ENCODE measurements around the gene SPATA46. TPM values are rescaled to one million over a fixed set of nuclear protein-coding genes. Genes with fewer than 3 reads are reported as not detected.

The SPATA46 gene
- total and polyA plus RNA-seq, 12 donors, result not detected

- intact Hi-C loops (cut with DNase I), result no loop called here
- no peaks in the 10 kb centered on the region for H3K9me3 ChIP-seq (replicated peaks in 1 of 3)
- peaks cover 11% of the 10 kb centered on the region for H3K27me3 ChIP-seq
- no peaks in the 10 kb centered on the region for H3K36me3 ChIP-seq (replicated peaks in 1 of 2)
- H3K27ac ChIP-seq, result peak overlapping the region in 2 of 5 donors; percentile 21 to 56
- 50 to 62% (median 53%) methylated on average over 11 of the region's 11 CpGs for WGBS, 4 donors
- H3K4me1 ChIP-seq (replicated peaks in 1 of 2), result no peaks in the 10 kb centered on the region
- DNase-seq, result peak in 1 of 7 donors; percentile 37
- no peak for TF ChIP-seq CTCF (IDR thresholded peaks at IDR 0.05)
- no peak for TF ChIP-seq POLR2A (IDR thresholded peaks at IDR 0.05)
- H3K4me3 ChIP-seq, result no peak overlapping the region
These were observed 12.6 kb upstream of the SPATA46 start for GRCh38 chr1:162389021-162389818.

GRCh38 chr1:162388615-162389014, 12.0 kb upstream of the SPATA46 start:
- WGBS, 4 donors, result 75 to 100% (median 85%) methylated on average over 1 to 5 of the region's 5 CpGs
- Histone ChIP-seq H3K4me1 (replicated peaks in 1 of 2) (no peaks in the 10 kb centered on the region), H3K36me3 (replicated peaks in 1 of 2) (no peaks in the 10 kb centered on the region), H3K9me3 (replicated peaks in 1 of 3) (no peaks in the 10 kb centered on the region), H3K27me3 (peaks cover 7% of the 10 kb centered on the region), H3K27ac (peak overlapping the region in 2 of 5 donors; percentile 21 to 56), H3K4me3 (no peak overlapping the region)
- TF ChIP-seq CTCF (IDR thresholded peaks at IDR 0.05) (no peak), POLR2A (IDR thresholded peaks at IDR 0.05) (no peak)
- intact Hi-C loops (cut with DNase I), result no loop called here
- peak in 2 of 7 donors; percentile 18 to 30 for DNase-seq

- intact Hi-C loops (cut with DNase I), result no loop called here
- peak overlapping the region in 1 of 5 donors; percentile 21 for H3K27ac ChIP-seq
- H3K4me1 ChIP-seq (replicated peaks in 1 of 2), result no peaks in the 10 kb centered on the region
- no peak for TF ChIP-seq POLR2A (IDR thresholded peaks at IDR 0.05)
- no peak for TF ChIP-seq CTCF (IDR thresholded peaks at IDR 0.05)
- no peaks in the 10 kb centered on the region for H3K36me3 ChIP-seq (replicated peaks in 1 of 2)
- no peak overlapping the region for H3K4me3 ChIP-seq
- peaks cover 7% of the 10 kb centered on the region for H3K27me3 ChIP-seq
- no peaks in the 10 kb centered on the region for H3K9me3 ChIP-seq (replicated peaks in 1 of 3)
- WGBS, 4 donors, result 76 to 86% (median 80%) methylated on average over 8 of the region's 8 CpGs
- no peak for DNase-seq
These were observed 11.5 kb upstream of the SPATA46 start for GRCh38 chr1:162388083-162388594.

GRCh38 chr1:162387226-162388082, 10.8 kb upstream of the SPATA46 start:
- TF ChIP-seq POLR2A (IDR thresholded peaks at IDR 0.05) (no peak), CTCF (IDR thresholded peaks at IDR 0.05) (no peak)
- no peak for DNase-seq
- no peaks in the 10 kb centered on the region for H3K4me1 ChIP-seq (replicated peaks in 1 of 2)
- H3K36me3 ChIP-seq (replicated peaks in 1 of 2), result no peaks in the 10 kb centered on the region
- 77 to 84% (median 79%) methylated on average over 20 of the region's 20 CpGs for WGBS, 4 donors
- H3K27me3 ChIP-seq, result peaks cover under 1% of the 10 kb centered on the region
- H3K4me3 ChIP-seq, result no peak overlapping the region
- no peak overlapping the region for H3K27ac ChIP-seq
- intact Hi-C loops (cut with DNase I), result no loop called here
- H3K9me3 ChIP-seq (replicated peaks in 1 of 3), result no peaks in the 10 kb centered on the region
